K562 (cell line): ENCODE data around the gene EPHA1. TPM values are rescaled to one million over a fixed set of nuclear protein-coding genes. Genes with fewer than 3 reads are reported as not detected.

ENCODE experiments used
- ATAC-seq: fragments of 200-7000 bp; cut with Tn5 transposase; 3 replicates; pipeline ENCODE4 v1.9.1; 2020; ENCODE audit warnings: moderate library complexity
- BruUV-seq: library from RNA; stranded (reverse); fragments of 400-500 nt; replicated peaks from 2 replicates; lab custom pipeline; 2021; lab: Mats Ljungman, UMichigan
- CTCF ChIA-PET: fragments of 300-600 bp; formaldehyde crosslinking; extraction: SDS; loops from one replicate; lab custom pipeline; 2021; ENCODE audit warnings: low intra/inter-chr PET ratio; lab: Yijun Ruan, JAX
- POLR2A ChIA-PET: fragments of 300-600, 350-650 bp; sonication (Branson Sonifier 250); formaldehyde crosslinking; extraction: SDS; loops from one replicate; lab custom pipeline; 2021; ENCODE audit warnings: antibody characterized with exemption, inconsistent platforms; lab: Yijun Ruan, JAX
- DNase-seq, 4 experiments: peaks; one replicate each; pipeline versions ENCODE4 v3.0.0 to v3.0.0-alpha.2; 2011 to 2018; ENCODE audit warnings: low spot score in 3 of 4, mixed read lengths in 3 of 4; ENCODE audit errors: extremely low read depth in 1 of 4
- FAIRE-seq: peaks from 2 replicates; lab custom pipeline; 2011; peaks lifted over from hg19 to GRCh38; lab: Jason Lieb, UNC
- H2AFZ ChIP-seq: 2 replicates; pipeline ENCODE4 v1.6.0; 2011; ENCODE audit warnings: low read depth, low read length, control low read depth, inconsistent platforms
- H3K27ac ChIP-seq: fragments of 200-600 bp; 3 replicates; pipeline ENCODE4 v1.8.0; 2011; ENCODE audit warnings: low read depth, mild to moderate bottlenecking, control low read depth, inconsistent platforms, low read length, moderate library complexity, mixed read lengths; ENCODE audit errors: extremely low read depth
- H3K27me3 ChIP-seq, 2 experiments: fragments of 300-600 bp in 1 of 2; 2 replicates in 1 of 2; 3 replicates in 1 of 2; pipeline versions ENCODE4 v1.6.0 to v1.8.0; 2011; ENCODE audit warnings: inconsistent platforms in 2 of 2, low read length in 2 of 2, mild to moderate bottlenecking in 1 of 2, mixed read lengths in 1 of 2, moderate library complexity in 1 of 2; ENCODE audit not compliant: control insufficient read depth in 2 of 2, insufficient read depth in 2 of 2
- H3K36me3 ChIP-seq: fragments of 300-600 bp; 3 replicates; pipeline ENCODE4 v1.8.0; 2011; ENCODE audit warnings: mild to moderate bottlenecking, low read length, inconsistent platforms; ENCODE audit not compliant: control insufficient read depth, insufficient read depth
- H3K4me1 ChIP-seq, 2 experiments: fragments of 200-600 bp in 1 of 2; replicated peaks in 1 of 2; 2 replicates in 1 of 2; 3 replicates in 1 of 2; pipeline versions ENCODE4 v1.5.1 to v1.8.0; 2011; ENCODE audit warnings: inconsistent platforms in 2 of 2, low read length in 2 of 2, mild to moderate bottlenecking in 1 of 2, mixed read lengths in 1 of 2, moderate library complexity in 1 of 2; ENCODE audit not compliant: control insufficient read depth in 2 of 2, insufficient read depth in 2 of 2
- H3K4me2 ChIP-seq: 2 replicates; pipeline ENCODE4 v1.6.1; 2011; ENCODE audit warnings: low read length, control low read depth, inconsistent platforms, mixed read lengths; ENCODE audit not compliant: insufficient read depth
- H3K4me3 ChIP-seq: fragments of 200-600 bp; sonication (generic), shearing (Covaris generic); 2 replicates; pipeline ENCODE4 v1.5.1; 2016; ENCODE audit warnings: control low read depth, inconsistent platforms
- H3K79me2 ChIP-seq: fragments of 200-600 bp; 3 replicates; pipeline ENCODE4 v1.8.0; 2011; ENCODE audit warnings: low read length, inconsistent platforms; ENCODE audit not compliant: control insufficient read depth, insufficient read depth
- H3K9ac ChIP-seq, 2 experiments: 2 replicates each; pipeline versions ENCODE4 v1.6.0 to v1.6.1; 2011; ENCODE audit warnings: low read depth in 2 of 2, low read length in 2 of 2, control low read depth in 1 of 2, inconsistent platforms in 1 of 2, mild to moderate bottlenecking in 1 of 2, mixed read lengths in 1 of 2; ENCODE audit not compliant: insufficient read depth in 1 of 2
- H3K9me1 ChIP-seq: one replicate; pipeline ENCODE4 v1.6.0; 2011; ENCODE audit warnings: inconsistent platforms, mild to moderate bottlenecking, low read length, moderate library complexity; ENCODE audit not compliant: control insufficient read depth, insufficient read depth
- H3K9me3 ChIP-seq: replicated peaks from 2 replicates; pipeline ENCODE4 v1.5.1; 2011; ENCODE audit warnings: low read depth, low read length, inconsistent platforms; ENCODE audit not compliant: control insufficient read depth, insufficient read depth
- H4K20me1 ChIP-seq: replicated peaks from 2 replicates; pipeline ENCODE4 v1.6.1; 2011; ENCODE audit warnings: low read length, inconsistent platforms, mixed read lengths; ENCODE audit not compliant: control insufficient read depth, insufficient read depth
- ESRRB ChIP-seq: fragments of 250-450 bp; sonication (Bioruptor Pico); IDR thresholded peaks from 2 replicates; pipeline ENCODE4 v1.5.0; 2020; ENCODE audit warnings: mild to moderate bottlenecking, moderate library complexity, borderline replicate concordance
- NR4A1 ChIP-seq, 2 experiments: fragments of 250-450 bp in 1 of 2; fragments of 450-650 bp in 1 of 2; sonication (Bioruptor Pico) in 1 of 2; IDR thresholded peaks; 2 replicates each; pipeline versions ENCODE4 v1.4.0 to v1.6.1; 2016 to 2020; ENCODE audit warnings: mild to moderate bottlenecking in 2 of 2, missing compliant biosample characterization in 1 of 2, missing genetic modification characterization in 1 of 2, moderate library complexity in 1 of 2
- PRDM10 ChIP-seq: fragments of 450-650 bp; IDR thresholded peaks from 2 replicates; pipeline ENCODE4 v1.6.1; 2018; ENCODE audit not compliant: partially characterized antibody
- WGBS: fragments of 100-300 bp; shearing (Covaris generic); methylation state at CpG from one replicate; pipeline ENCODE4 v1.1.6; 2016; ENCODE audit warnings: low coverage, mixed read lengths; ENCODE audit not compliant: insufficient coverage; ENCODE audit errors: missing lambda C conversion rate; 5-methylcytosine and 5-hydroxymethylcytosine counted together
- in situ Hi-C: fragments of 300-500 bp; cut with MboI; formaldehyde crosslinking; loops from 4 replicates; pipeline ENCODE4 v1.15.0; 2018; ENCODE audit warnings: inconsistent platforms, mixed read lengths
- intact Hi-C: fragments of 100-400 bp; cut with micrococcal nuclease; formaldehyde crosslinking; loops from 2 replicates; pipeline ENCODE4 v1.14.2; 2022
- polyA plus RNA-seq, 8 experiments: library from polyadenylated mRNA; depleted of rRNA in 4 of 8; stranded (reverse) in 5 of 8; unstranded in 3 of 8; fragments of >200 nt; fragmentation: Nextera tagmentation in 2 of 8; fragmentation: Illumina TruSeq in 1 of 8; extraction: Ambion mirVana in 2 of 8; extraction: Trizol in 1 of 8; gene quantifications; 2 replicates each; pipeline versions ENCODE4 v1.2.1 to v1.2.3, GENCODE V29; 2011 to 2014; ENCODE audit warnings: inconsistent platforms in 1 of 8, missing spikeins in 1 of 8
- total RNA-seq, 7 experiments: library from RNA; depleted of rRNA in 6 of 7; stranded (reverse); fragments of >200 nt in 6 of 7; fragmentation: Illumina TruSeq in 2 of 7; extraction: Trizol in 2 of 7; gene quantifications; 2 replicates each; pipeline versions ENCODE4 v1.2.1 to v1.2.3, GENCODE V29; 2011 to 2021; ENCODE audit warnings: low replicate concordance in 1 of 7
- TF ChIP-seq, protein P1 (sequence below): fragments of 250-450 bp; sonication (Bioruptor Pico); IDR thresholded peaks from 2 replicates; pipeline ENCODE4 v1.5.0; 2020; ENCODE audit warnings: mild to moderate bottlenecking

The EPHA1 gene
- total and polyA plus RNA-seq, 9 of the 15 experiments (the other 6 are each of a cell fraction or from before 2014, with no cell fraction given) = 0.22 to 0.57 (median 0.32) TPM; not detected in 6

GRCh38 chr7:143435266-143435665 is 26.6 kb upstream of the EPHA1 start:
- POLR2A ChIA-PET = interaction anchor here (0.7 kb wide), 1 partner anchor 144 kb away, joined by 3 read pairs; no protein-coding TSS in a partner anchor
- BruUV-seq = no TSS peak
- FAIRE-seq = no peak
- CTCF ChIA-PET = no interaction called here
- no peak for DNase-seq
- in situ Hi-C loops (no loop called here), intact Hi-C loops (no loop called here)
- Histone ChIP-seq H3K9me1 (no peaks in the 10 kb centered on the region), H3K36me3 (no peaks in the 10 kb centered on the region), H3K27me3 (no peaks in the 10 kb centered on the region), H3K79me2 (no peaks in the 10 kb centered on the region), H2AFZ (peak overlapping the region; percentile 69), H3K9ac (no peak overlapping the region; a peak in 1 of 4 replicates), H4K20me1 (no peaks in the 10 kb centered on the region), H3K4me3 (no peak overlapping the region), H3K4me2 (no peak overlapping the region)
- 35% methylated on average over 2 of the region's 2 CpGs for WGBS
- TF ChIP-seq PRDM10 (peak; percentile 69), NR4A1 (CRISPR knock-in tag; IDR thresholded peaks at IDR 0.05) (no peak), NR4A1 (tag; IDR thresholded peaks at IDR 0.05) (no peak), ESRRB (CRISPR knock-in tag) (no peak)
- TF ChIP-seq, protein P1, sequence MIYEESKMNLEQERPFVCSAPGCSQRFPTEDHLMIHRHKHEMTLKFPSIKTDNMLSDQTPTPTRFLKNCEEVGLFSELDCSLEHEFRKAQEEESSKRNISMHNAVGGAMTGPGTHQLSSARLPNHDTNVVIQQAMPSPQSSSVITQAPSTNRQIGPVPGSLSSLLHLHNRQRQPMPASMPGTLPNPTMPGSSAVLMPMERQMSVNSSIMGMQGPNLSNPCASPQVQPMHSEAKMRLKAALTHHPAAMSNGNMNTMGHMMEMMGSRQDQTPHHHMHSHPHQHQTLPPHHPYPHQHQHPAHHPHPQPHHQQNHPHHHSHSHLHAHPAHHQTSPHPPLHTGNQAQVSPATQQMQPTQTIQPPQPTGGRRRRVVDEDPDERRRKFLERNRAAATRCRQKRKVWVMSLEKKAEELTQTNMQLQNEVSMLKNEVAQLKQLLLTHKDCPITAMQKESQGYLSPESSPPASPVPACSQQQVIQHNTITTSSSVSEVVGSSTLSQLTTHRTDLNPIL (CRISPR knock-in tag) = no peak
- TF ChIP-seq, all 486 proteins: peak for 1
- Histone ChIP-seq H3K27ac (no peak overlapping the region), H3K4me1 (peaks cover 0 to 3% of the 10 kb centered on the region in 2 experiments; a peak in 1 of 5 replicates), H3K9me3 (no peaks in the 10 kb centered on the region)
- ATAC-seq = peak; percentile 7; the same call in 1 of the 3 replicates
